ENCODE measurements around the gene TEP1. TPM values are rescaled to one million over a fixed set of nuclear protein-coding genes. Genes with fewer than 3 reads are reported as not detected.

TEP1 gene
- total and polyA plus RNA-seq, 2 of the 13 experiments (the other 11 are each of a cell fraction or from before 2014, with no cell fraction given), result 11.0 to 12.8 TPM

- TF ChIP-seq PRDM15 (CRISPR knock-in tag; IDR thresholded peaks at IDR 0.05) (no peak), ASH2L (IDR thresholded peaks at IDR 0.05; ENCODE audit: insufficient read length, low read depth, low read length) (peak; percentile 92), PHF20 (CRISPR knock-in tag; IDR thresholded peaks at IDR 0.05) (peak; percentile 69), NFYC (CRISPR knock-in tag; IDR thresholded peaks at IDR 0.05) (peak; percentile 86), ZBTB25 (CRISPR knock-in tag; IDR thresholded peaks at IDR 0.05) (no peak), SIN3A (IDR thresholded peaks at IDR 0.05; ENCODE audit: borderline replicate concordance, low read depth, low read length) (peak; percentile 79), TFAP4 (IDR thresholded peaks at IDR 0.05; ENCODE audit: borderline replicate concordance, low read depth) (no peak), ETV5 (CRISPR knock-in tag; IDR thresholded peaks at IDR 0.05; ENCODE audit: borderline replicate concordance) (peak; percentile 43; the same call in 1 of the 2 replicates), ZNF33A (CRISPR knock-in tag; IDR thresholded peaks at IDR 0.05; ENCODE audit: borderline replicate concordance) (no peak), TFDP2 (CRISPR knock-in tag; IDR thresholded peaks at IDR 0.05) (no peak; the same call in none of the 2 replicates), ZKSCAN1 (IDR thresholded peaks at IDR 0.05; ENCODE audit: low read length) (no peak), ZNF782 (CRISPR knock-in tag; IDR thresholded peaks at IDR 0.05; ENCODE audit: borderline replicate concordance) (no peak), ZBTB37 (CRISPR knock-in tag; IDR thresholded peaks at IDR 0.05) (no peak), MTERF4 (CRISPR knock-in tag; IDR thresholded peaks at IDR 0.05) (peak; percentile 88), ZNF672 (CRISPR knock-in tag; IDR thresholded peaks at IDR 0.05) (no peak), ZNF546 (CRISPR knock-in tag; conservative IDR thresholded peaks at IDR 0.05) (no peak), TARDBP (CRISPR knock-in tag; IDR thresholded peaks at IDR 0.05) (peak; percentile 20; the same call in 1 of the 2 replicates), YY1 (IDR thresholded peaks at IDR 0.05; ENCODE audit: insufficient read depth, insufficient replicate concordance, low read depth, low read length) (no peak), MXD3 (CRISPR knock-in tag; IDR thresholded peaks at IDR 0.05) (peak; percentile 86; the same call in 1 of the 2 replicates)
These were observed 80.4 kb downstream of the TEP1 start, which contains the start of gene CCNB1IP1 (continued) for GRCh38 chr14:20332788-20333493.
